GM23338 (cell line): ENCODE results near the gene FAM13B.

Source experiments
- CREB1 ChIP-seq: fragments of 250-450 bp; sonication (Bioruptor Pico); IDR thresholded peaks from 2 replicates; pipeline ENCODE4 v1.5.0; 2020; ENCODE audit warnings: low read depth, mild to moderate bottlenecking, moderate library complexity
- EZH2 ChIP-seq: fragments of 200-600 bp; sonication (generic); IDR thresholded peaks from one replicate; pipeline ENCODE4 v1.8.0; 2017; ENCODE audit warnings: antibody characterized with exemption, mild to moderate bottlenecking, low read depth; ENCODE audit not compliant: unreplicated experiment
- EZH2phosphoT487 ChIP-seq: fragments of 200-600 bp; sonication (generic); IDR thresholded peaks from one replicate; pipeline ENCODE4 v1.8.1; 2018; ENCODE audit warnings: antibody characterized with exemption; ENCODE audit not compliant: unreplicated experiment
- JUNB ChIP-seq: IDR thresholded peaks from one replicate; pipeline ENCODE4 v1.6.1; 2016; ENCODE audit warnings: antibody characterized with exemption; ENCODE audit not compliant: unreplicated experiment
- NANOG ChIP-seq: IDR thresholded peaks from 2 replicates; pipeline ENCODE4 v1.6.1; 2016; ENCODE audit warnings: antibody characterized with exemption, borderline replicate concordance
- POLR2AphosphoS5 ChIP-seq: IDR thresholded peaks from 2 replicates; pipeline ENCODE4 v1.6.1; 2016; ENCODE audit warnings: antibody characterized with exemption, low read depth
- STAT1 ChIP-seq: IDR thresholded peaks from one replicate; pipeline ENCODE4 v1.6.1; 2016; ENCODE audit warnings: antibody characterized with exemption; ENCODE audit not compliant: unreplicated experiment
- ZNF114 ChIP-seq: fragments of 250-450 bp; sonication (Bioruptor Pico); IDR thresholded peaks from 2 replicates; pipeline ENCODE4 v1.5.0; 2020; ENCODE audit warnings: mild to moderate bottlenecking, moderate library complexity
- ZNF331 ChIP-seq: fragments of 250-450 bp; sonication (Bioruptor Pico); IDR thresholded peaks from 2 replicates; pipeline ENCODE4 v1.5.0; 2020; ENCODE audit warnings: low read depth, mild to moderate bottlenecking, moderate library complexity
- TF ChIP-seq, protein P1 (sequence below), 2 experiments: fragments of 200-600 bp in 1 of 2; sonication (generic) in 1 of 2; conservative IDR thresholded peaks; 2 replicates each; pipeline versions ENCODE4 v1.5.1 to v1.6.1; 2016 to 2017; ENCODE audit warnings: antibody characterized with exemption in 2 of 2, low read depth in 2 of 2, mild to moderate bottlenecking in 2 of 2, moderate library complexity in 1 of 2
- TF ChIP-seq, protein P2 (sequence below): IDR thresholded peaks from one replicate; pipeline ENCODE4 v1.6.1; 2018; ENCODE audit warnings: antibody characterized with exemption; ENCODE audit not compliant: unreplicated experiment
- TF ChIP-seq, protein P3 (sequence below): IDR thresholded peaks from 2 replicates; pipeline ENCODE4 v1.6.1; 2016; ENCODE audit warnings: antibody characterized with exemption

DNA sequence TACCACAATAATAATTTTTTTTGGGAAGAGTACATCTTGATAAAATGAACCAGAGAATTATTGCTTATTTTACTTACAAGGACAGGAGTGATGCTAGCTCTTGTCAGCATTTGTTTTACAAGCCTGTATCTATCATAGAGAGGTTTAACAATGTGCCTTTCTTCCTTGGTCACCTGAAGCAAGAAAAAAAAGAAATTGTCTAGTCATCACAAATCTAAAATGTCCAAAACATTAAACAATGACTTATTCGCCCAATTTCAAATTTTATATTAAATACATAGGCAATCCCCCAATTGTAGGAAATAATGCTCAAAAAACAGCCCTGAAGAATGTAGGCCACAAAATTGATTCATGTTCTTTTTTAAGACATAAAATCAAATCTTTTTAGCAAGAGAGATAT, 87.1 kb downstream of the FAM13B start:
- TF ChIP-seq POLR2AphosphoS5 = no peak
- no peak for TF ChIP-seq EZH2
- TF ChIP-seq, protein P1, sequence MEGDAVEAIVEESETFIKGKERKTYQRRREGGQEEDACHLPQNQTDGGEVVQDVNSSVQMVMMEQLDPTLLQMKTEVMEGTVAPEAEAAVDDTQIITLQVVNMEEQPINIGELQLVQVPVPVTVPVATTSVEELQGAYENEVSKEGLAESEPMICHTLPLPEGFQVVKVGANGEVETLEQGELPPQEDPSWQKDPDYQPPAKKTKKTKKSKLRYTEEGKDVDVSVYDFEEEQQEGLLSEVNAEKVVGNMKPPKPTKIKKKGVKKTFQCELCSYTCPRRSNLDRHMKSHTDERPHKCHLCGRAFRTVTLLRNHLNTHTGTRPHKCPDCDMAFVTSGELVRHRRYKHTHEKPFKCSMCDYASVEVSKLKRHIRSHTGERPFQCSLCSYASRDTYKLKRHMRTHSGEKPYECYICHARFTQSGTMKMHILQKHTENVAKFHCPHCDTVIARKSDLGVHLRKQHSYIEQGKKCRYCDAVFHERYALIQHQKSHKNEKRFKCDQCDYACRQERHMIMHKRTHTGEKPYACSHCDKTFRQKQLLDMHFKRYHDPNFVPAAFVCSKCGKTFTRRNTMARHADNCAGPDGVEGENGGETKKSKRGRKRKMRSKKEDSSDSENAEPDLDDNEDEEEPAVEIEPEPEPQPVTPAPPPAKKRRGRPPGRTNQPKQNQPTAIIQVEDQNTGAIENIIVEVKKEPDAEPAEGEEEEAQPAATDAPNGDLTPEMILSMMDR (conservative IDR thresholded peaks at IDR 0.05; ENCODE audit: low read depth in 2 of 2) = no peak
- no peak for TF ChIP-seq JUNB
- TF ChIP-seq, protein P2, sequence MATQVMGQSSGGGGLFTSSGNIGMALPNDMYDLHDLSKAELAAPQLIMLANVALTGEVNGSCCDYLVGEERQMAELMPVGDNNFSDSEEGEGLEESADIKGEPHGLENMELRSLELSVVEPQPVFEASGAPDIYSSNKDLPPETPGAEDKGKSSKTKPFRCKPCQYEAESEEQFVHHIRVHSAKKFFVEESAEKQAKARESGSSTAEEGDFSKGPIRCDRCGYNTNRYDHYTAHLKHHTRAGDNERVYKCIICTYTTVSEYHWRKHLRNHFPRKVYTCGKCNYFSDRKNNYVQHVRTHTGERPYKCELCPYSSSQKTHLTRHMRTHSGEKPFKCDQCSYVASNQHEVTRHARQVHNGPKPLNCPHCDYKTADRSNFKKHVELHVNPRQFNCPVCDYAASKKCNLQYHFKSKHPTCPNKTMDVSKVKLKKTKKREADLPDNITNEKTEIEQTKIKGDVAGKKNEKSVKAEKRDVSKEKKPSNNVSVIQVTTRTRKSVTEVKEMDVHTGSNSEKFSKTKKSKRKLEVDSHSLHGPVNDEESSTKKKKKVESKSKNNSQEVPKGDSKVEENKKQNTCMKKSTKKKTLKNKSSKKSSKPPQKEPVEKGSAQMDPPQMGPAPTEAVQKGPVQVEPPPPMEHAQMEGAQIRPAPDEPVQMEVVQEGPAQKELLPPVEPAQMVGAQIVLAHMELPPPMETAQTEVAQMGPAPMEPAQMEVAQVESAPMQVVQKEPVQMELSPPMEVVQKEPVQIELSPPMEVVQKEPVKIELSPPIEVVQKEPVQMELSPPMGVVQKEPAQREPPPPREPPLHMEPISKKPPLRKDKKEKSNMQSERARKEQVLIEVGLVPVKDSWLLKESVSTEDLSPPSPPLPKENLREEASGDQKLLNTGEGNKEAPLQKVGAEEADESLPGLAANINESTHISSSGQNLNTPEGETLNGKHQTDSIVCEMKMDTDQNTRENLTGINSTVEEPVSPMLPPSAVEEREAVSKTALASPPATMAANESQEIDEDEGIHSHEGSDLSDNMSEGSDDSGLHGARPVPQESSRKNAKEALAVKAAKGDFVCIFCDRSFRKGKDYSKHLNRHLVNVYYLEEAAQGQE = no peak
- no peak for TF ChIP-seq EZH2phosphoT487
- no peak for TF ChIP-seq CREB1 (CRISPR knock-in tag)
- no peak for TF ChIP-seq STAT1
- no peak for TF ChIP-seq ZNF331 (CRISPR knock-in tag)
- TF ChIP-seq, protein P3, sequence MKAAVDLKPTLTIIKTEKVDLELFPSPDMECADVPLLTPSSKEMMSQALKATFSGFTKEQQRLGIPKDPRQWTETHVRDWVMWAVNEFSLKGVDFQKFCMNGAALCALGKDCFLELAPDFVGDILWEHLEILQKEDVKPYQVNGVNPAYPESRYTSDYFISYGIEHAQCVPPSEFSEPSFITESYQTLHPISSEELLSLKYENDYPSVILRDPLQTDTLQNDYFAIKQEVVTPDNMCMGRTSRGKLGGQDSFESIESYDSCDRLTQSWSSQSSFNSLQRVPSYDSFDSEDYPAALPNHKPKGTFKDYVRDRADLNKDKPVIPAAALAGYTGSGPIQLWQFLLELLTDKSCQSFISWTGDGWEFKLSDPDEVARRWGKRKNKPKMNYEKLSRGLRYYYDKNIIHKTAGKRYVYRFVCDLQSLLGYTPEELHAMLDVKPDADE = no peak
- no peak for TF ChIP-seq ZNF114 (CRISPR knock-in tag)
- no peak for TF ChIP-seq NANOG
